H9 (cell line): Measurements from ENCODE around the gene IGSF9B. TPM values are rescaled to one million over a fixed set of nuclear protein-coding genes. Genes with fewer than 3 reads are reported as not detected.

ENCODE experiments used
- DNase-seq: peaks from one replicate; pipeline ENCODE4 v3.0.0-alpha.2; 2017
- H2AFZ ChIP-seq: one replicate; pipeline ENCODE4 v1.6.1; 2013; ENCODE audit warnings: mild to moderate bottlenecking, low read length, control low read depth, moderate library complexity
- H2AK5ac ChIP-seq: 2 replicates; pipeline ENCODE4 v1.6.1; 2013; ENCODE audit warnings: low read length, control low read depth, mixed read lengths; ENCODE audit not compliant: insufficient read length
- H2BK120ac ChIP-seq: one replicate; pipeline ENCODE4 v1.6.1; 2013; ENCODE audit warnings: low read depth, mild to moderate bottlenecking, low read length, control low read depth, inconsistent platforms; ENCODE audit not compliant: poor library complexity, severe bottlenecking
- H2BK12ac ChIP-seq: 2 replicates; pipeline ENCODE4 v1.6.1; 2013; ENCODE audit warnings: low read length, control low read depth, mixed read lengths, low read depth; ENCODE audit not compliant: insufficient read length
- H2BK15ac ChIP-seq: 2 replicates; pipeline ENCODE4 v1.6.1; 2013; ENCODE audit warnings: low read depth, low read length, control low read depth
- H2BK20ac ChIP-seq: one replicate; pipeline ENCODE4 v1.6.1; 2013; ENCODE audit warnings: low read depth, mild to moderate bottlenecking, low read length, control low read depth, inconsistent platforms; ENCODE audit not compliant: poor library complexity, severe bottlenecking
- H2BK5ac ChIP-seq: 2 replicates; pipeline ENCODE4 v1.6.1; 2013; ENCODE audit warnings: low read length, control low read depth, mixed read lengths; ENCODE audit not compliant: insufficient read length
- H3K14ac ChIP-seq: 2 replicates; pipeline ENCODE4 v1.6.1; 2013; ENCODE audit warnings: low read length, control low read depth; ENCODE audit not compliant: insufficient read depth
- H3K18ac ChIP-seq: 2 replicates; pipeline ENCODE4 v1.6.1; 2013; ENCODE audit warnings: low read depth, mild to moderate bottlenecking, mixed read lengths, low read length, control low read depth; ENCODE audit not compliant: insufficient read length
- H3K23ac ChIP-seq: 2 replicates; pipeline ENCODE4 v1.6.1; 2013; ENCODE audit warnings: low read length, control low read depth, mixed read lengths, low read depth; ENCODE audit not compliant: insufficient read length
- H3K23me2 ChIP-seq: 2 replicates; pipeline ENCODE4 v1.6.1; 2013; ENCODE audit warnings: low read depth, mild to moderate bottlenecking, mixed read lengths, low read length, control low read depth; ENCODE audit not compliant: insufficient read length, poor library complexity, severe bottlenecking
- H3K27ac ChIP-seq: 2 replicates; pipeline ENCODE4 v1.5.1; 2013; ENCODE audit warnings: low read length, control low read depth, mixed read lengths, low read depth; ENCODE audit not compliant: insufficient read length
- H3K27me3 ChIP-seq: 2 replicates; pipeline ENCODE4 v1.6.1; 2013; ENCODE audit warnings: low read length, control low read depth, inconsistent platforms; ENCODE audit not compliant: insufficient read depth
- H3K4ac ChIP-seq: 2 replicates; pipeline ENCODE4 v1.6.1; 2013; ENCODE audit warnings: low read depth, mild to moderate bottlenecking, control low read depth, inconsistent platforms, low read length, moderate library complexity
- H3K4me1 ChIP-seq: 2 replicates; pipeline ENCODE4 v1.6.1; 2013; ENCODE audit warnings: low read length, control low read depth, inconsistent platforms; ENCODE audit not compliant: insufficient read depth
- H3K4me2 ChIP-seq: 2 replicates; pipeline ENCODE4 v1.6.1; 2013; ENCODE audit warnings: low read length, control low read depth, mixed read lengths; ENCODE audit not compliant: insufficient read length, insufficient read depth
- H3K56ac ChIP-seq: 2 replicates; pipeline ENCODE4 v1.6.1; 2013; ENCODE audit warnings: low read depth, mild to moderate bottlenecking, mixed read lengths, low read length, control low read depth; ENCODE audit not compliant: insufficient read length
- H3K79me1 ChIP-seq: 2 replicates; pipeline ENCODE4 v1.6.1; 2013; ENCODE audit warnings: low read depth, mild to moderate bottlenecking, moderate library complexity, low read length, control low read depth, inconsistent platforms; ENCODE audit not compliant: insufficient read depth, poor library complexity, severe bottlenecking
- H3K79me2 ChIP-seq: 2 replicates; pipeline ENCODE4 v1.6.1; 2013; ENCODE audit warnings: low read length, control low read depth, inconsistent platforms; ENCODE audit not compliant: insufficient read depth
- H3K9ac ChIP-seq: 2 replicates; pipeline ENCODE4 v1.6.1; 2013; ENCODE audit warnings: low read length, control low read depth, mixed read lengths; ENCODE audit not compliant: insufficient read length; ENCODE audit errors: extremely low read depth
- H3K9me3 ChIP-seq: one replicate; pipeline ENCODE4 v1.6.1; 2013; ENCODE audit warnings: low read depth, low read length, inconsistent platforms; ENCODE audit not compliant: control insufficient read depth
- H3T11ph ChIP-seq: one replicate; pipeline ENCODE4 v1.6.1; 2013; ENCODE audit warnings: mild to moderate bottlenecking, low read length, control low read depth, inconsistent platforms
- H4K20me1 ChIP-seq: one replicate; pipeline ENCODE4 v1.6.1; 2013; ENCODE audit not compliant: control insufficient read depth, insufficient read length, insufficient read depth
- H4K5ac ChIP-seq: 2 replicates; pipeline ENCODE4 v1.6.1; 2013; ENCODE audit warnings: low read depth, mild to moderate bottlenecking, mixed read lengths, low read length, control low read depth; ENCODE audit not compliant: insufficient read length
- H4K8ac ChIP-seq: replicated peaks from 2 replicates; pipeline ENCODE4 v1.6.1; 2013; ENCODE audit warnings: low read length, control low read depth, mixed read lengths, low read depth; ENCODE audit not compliant: insufficient read length
- H4K91ac ChIP-seq: 2 replicates; pipeline ENCODE4 v1.6.1; 2013; ENCODE audit warnings: low read depth, mild to moderate bottlenecking, moderate library complexity, mixed read lengths, low read length, control low read depth; ENCODE audit not compliant: insufficient read length
- H3K27ac Mint-ChIP-seq, 3 experiments: 2 replicates in 2 of 3; 3 replicates in 1 of 3; pipeline ENCODE4 v1.8.0; 2020 to 2021; ENCODE audit warnings: mixed read lengths in 3 of 3, mild to moderate bottlenecking in 1 of 3, moderate library complexity in 1 of 3
- H3K27me3 Mint-ChIP-seq: 2 replicates; pipeline ENCODE4 v1.8.0; 2021; ENCODE audit warnings: low read depth, mild to moderate bottlenecking, moderate library complexity, mixed read lengths
- H3K36me3 Mint-ChIP-seq, 3 experiments: 2 replicates in 2 of 3; 3 replicates in 1 of 3; pipeline ENCODE4 v1.8.0; 2020 to 2021; ENCODE audit warnings: low read depth in 3 of 3, mixed read lengths in 3 of 3; ENCODE audit not compliant: insufficient read depth in 1 of 3
- H3K4me1 Mint-ChIP-seq, 2 experiments: 2 replicates each; pipeline ENCODE4 v1.8.0; 2020; ENCODE audit warnings: mixed read lengths in 2 of 2
- H3K4me3 Mint-ChIP-seq, 2 experiments: 2 replicates in 1 of 2; 3 replicates in 1 of 2; pipeline ENCODE4 v1.8.0; 2020 to 2021; ENCODE audit warnings: mild to moderate bottlenecking in 2 of 2, mixed read lengths in 2 of 2, moderate library complexity in 1 of 2
- H3K9me3 Mint-ChIP-seq, 2 experiments: 2 replicates in 1 of 2; 3 replicates in 1 of 2; pipeline ENCODE4 v1.8.0; 2020; ENCODE audit warnings: mild to moderate bottlenecking in 2 of 2, mixed read lengths in 2 of 2, moderate library complexity in 1 of 2
- WGBS: extraction: QIAGEN DNeasy Blood & Tissue Kit; methylation state at CpG from one replicate; pipeline ENCODE4 v1.1.7; 2013; ENCODE audit warnings: missing lambda C conversion rate, low lambda C conversion rate, mixed read lengths; ENCODE audit not compliant: insufficient read length; ENCODE audit errors: extremely low coverage; 5-methylcytosine and 5-hydroxymethylcytosine counted together
- total RNA-seq: library from RNA; stranded (reverse); gene quantifications from 2 replicates; pipeline ENCODE4 v1.2.1, GENCODE V29; 2021
- TF ChIP-seq, protein P1 (sequence below): fragments of 200-600 bp; sonication (generic); conservative IDR thresholded peaks from 3 replicates; pipeline ENCODE4 v1.8.0; 2021; ENCODE audit warnings: antibody characterized with exemption, mild to moderate bottlenecking

Gene IGSF9B
- total RNA-seq, 1 experiment from 2014 or later: 25.7 TPM

DNA sequence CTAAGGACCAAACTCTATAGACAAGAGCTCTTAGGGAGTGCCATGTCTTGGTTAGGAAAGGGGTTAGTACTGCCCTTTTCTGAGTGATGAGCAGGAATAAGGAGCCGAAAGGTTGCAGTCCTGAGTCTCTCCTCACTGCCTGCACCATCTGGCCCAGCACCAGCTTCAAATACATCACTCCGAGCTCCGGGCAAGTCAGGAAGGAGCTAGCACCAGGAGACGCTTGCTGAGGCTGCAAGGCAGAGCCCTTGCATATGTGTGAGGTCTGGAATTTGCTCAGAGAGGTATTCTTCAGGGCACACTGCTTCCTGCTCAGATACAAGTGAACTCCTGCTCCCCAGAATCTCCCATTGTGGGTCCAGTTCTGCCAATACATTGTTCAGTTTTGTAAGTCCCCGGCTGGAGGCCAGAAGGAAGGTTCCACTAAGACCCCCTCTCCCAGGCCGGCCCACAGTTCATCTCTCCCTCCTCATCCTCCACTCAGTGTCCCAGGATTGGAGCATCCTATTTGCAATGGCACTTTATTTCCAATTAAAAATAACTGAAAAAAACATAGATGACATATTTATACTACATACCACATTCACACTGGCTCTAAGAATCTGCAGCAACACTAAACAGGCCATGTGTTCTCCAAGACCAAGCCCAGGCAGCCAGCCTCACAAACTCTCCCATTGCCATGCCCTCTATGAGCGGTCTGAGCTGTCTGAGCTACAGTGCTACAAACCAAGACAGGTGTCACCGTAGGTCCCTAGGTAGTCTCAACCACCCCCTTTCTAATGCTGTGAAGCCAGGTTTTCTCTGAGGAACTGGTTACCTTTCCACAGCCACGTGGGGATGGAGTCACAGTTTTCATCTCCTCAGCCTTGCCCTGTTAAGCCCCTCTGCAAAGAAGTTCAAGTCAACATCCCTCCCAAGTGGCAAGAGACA is 56.3 kb downstream of the IGSF9B start:
- Mint-ChIP-seq H3K36me3 (peaks cover 6 to 25% (median 12%) of the 10 kb centered on the region in 3 experiments), H3K4me1 (peaks cover 26 to 28% of the 10 kb centered on the region in 2 experiments), H3K9me3 (no peaks in the 10 kb centered on the region), H3K4me3 (no peak overlapping the region), H3K27ac (no peak overlapping the region; a peak in 1 of 7 replicates), H3K27me3 (no peaks in the 10 kb centered on the region)
- Histone ChIP-seq H4K8ac (no peak overlapping the region), H2BK12ac (no peak overlapping the region), H3T11ph (no peak overlapping the region), H3K18ac (no peak overlapping the region), H2BK15ac (no peak overlapping the region), H2BK5ac (no peak overlapping the region), H3K14ac (no peak overlapping the region), H3K4me1 (peaks cover 2% of the 10 kb centered on the region; the same call in 1 of the 2 replicates), H3K9ac (no peak overlapping the region), H3K79me1 (no peaks in the 10 kb centered on the region), H3K23ac (no peak overlapping the region), H3K79me2 (no peaks in the 10 kb centered on the region), H3K4ac (no peak overlapping the region), H3K4me2 (no peak overlapping the region), H4K91ac (no peak overlapping the region), H3K56ac (no peak overlapping the region), H3K9me3 (no peaks in the 10 kb centered on the region), H2BK120ac (no peak overlapping the region), H3K27me3 (no peaks in the 10 kb centered on the region), H3K27ac (no peak overlapping the region), H4K20me1 (no peaks in the 10 kb centered on the region), H4K5ac (no peak overlapping the region), H3K23me2 (peaks cover 4% of the 10 kb centered on the region), H2BK20ac (no peak overlapping the region), H2AK5ac (no peak overlapping the region), H2AFZ (no peak overlapping the region)
- no peak for DNase-seq
- no CpG with 5 or more reads among the region's 9 CpGs for WGBS
- TF ChIP-seq, protein P1, sequence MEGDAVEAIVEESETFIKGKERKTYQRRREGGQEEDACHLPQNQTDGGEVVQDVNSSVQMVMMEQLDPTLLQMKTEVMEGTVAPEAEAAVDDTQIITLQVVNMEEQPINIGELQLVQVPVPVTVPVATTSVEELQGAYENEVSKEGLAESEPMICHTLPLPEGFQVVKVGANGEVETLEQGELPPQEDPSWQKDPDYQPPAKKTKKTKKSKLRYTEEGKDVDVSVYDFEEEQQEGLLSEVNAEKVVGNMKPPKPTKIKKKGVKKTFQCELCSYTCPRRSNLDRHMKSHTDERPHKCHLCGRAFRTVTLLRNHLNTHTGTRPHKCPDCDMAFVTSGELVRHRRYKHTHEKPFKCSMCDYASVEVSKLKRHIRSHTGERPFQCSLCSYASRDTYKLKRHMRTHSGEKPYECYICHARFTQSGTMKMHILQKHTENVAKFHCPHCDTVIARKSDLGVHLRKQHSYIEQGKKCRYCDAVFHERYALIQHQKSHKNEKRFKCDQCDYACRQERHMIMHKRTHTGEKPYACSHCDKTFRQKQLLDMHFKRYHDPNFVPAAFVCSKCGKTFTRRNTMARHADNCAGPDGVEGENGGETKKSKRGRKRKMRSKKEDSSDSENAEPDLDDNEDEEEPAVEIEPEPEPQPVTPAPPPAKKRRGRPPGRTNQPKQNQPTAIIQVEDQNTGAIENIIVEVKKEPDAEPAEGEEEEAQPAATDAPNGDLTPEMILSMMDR: no peak
